Fibroblast of the aortic adventitia (primary cell): ENCODE data around the gene KCP. TPM values are rescaled to one million over a fixed set of nuclear protein-coding genes. Genes with fewer than 3 reads are reported as not detected.
A peak's percentile ranks its signal among the peaks of the same experiment; 100 is the strongest.

ENCODE experiments used
- DNase-seq: peaks from one replicate; pipeline ENCODE4 v3.0.0-alpha.2; 2010; ENCODE audit warnings: low read depth
- H3K4me3 ChIP-seq: 2 replicates; pipeline ENCODE4 v1.5.1; 2011; ENCODE audit warnings: low read depth, mild to moderate bottlenecking, control low read depth, low read length, moderate library complexity
- CTCF ChIP-seq: IDR thresholded peaks from 2 replicates; pipeline ENCODE4 v1.5.1; 2011; ENCODE audit warnings: mild to moderate bottlenecking, low read length, control low read depth, inconsistent platforms; ENCODE audit not compliant: insufficient read depth
- total RNA-seq: library from RNA; depleted of rRNA; stranded (reverse); fragments of >200 nt; gene quantifications from 2 replicates; pipeline ENCODE4 v1.2.3, GENCODE V29; 2012; ENCODE audit warnings: low replicate concordance

KCP gene
- total RNA-seq, 1 donor, result 0.09 TPM

- DNase-seq, result no peak
- H3K4me3 ChIP-seq, result no peak overlapping the region
- no peak for TF ChIP-seq CTCF
Observed at GRCh38 chr7:128865303-128865702, 45.2 kb downstream of the KCP start.

- TF ChIP-seq CTCF, result peak; percentile 70
- peak overlapping the region; percentile 81 for H3K4me3 ChIP-seq
- peak; percentile 79 for DNase-seq
Observed at GRCh38 chr7:128863433-128863989, 47.0 kb downstream of the KCP start.

- peak; percentile 8 for TF ChIP-seq CTCF
- peak within 1 kb of the TSS; percentile 81 for H3K4me3 ChIP-seq
- DNase-seq, result peak; percentile 97
Observed at GRCh38 chr7:128862571-128863432, 47.7 kb downstream of the KCP start, which contains the start of gene ATP6V1F. TSS of gene ATP6V1F (plus strand) at chr7:128862856. CDS start at chr7:128862905, 49 bp downstream.

- TF ChIP-seq CTCF, result no peak
- no peak for DNase-seq
- H3K4me3 ChIP-seq, result peak overlapping the region; percentile 51
Observed at GRCh38 chr7:128861957-128862570, 48.4 kb downstream of the KCP start.

- DNase-seq, result peak; percentile 77
- peak; percentile 20 for TF ChIP-seq CTCF
- no peak overlapping the region for H3K4me3 ChIP-seq
Observed at GRCh38 chr7:128860158-128861073, 50.1 kb downstream of the KCP start.
